Activated B cell treated with CpG ODN at 0.5 μM for 24 hours (primary cell): ENCODE data around the gene MBD3L5. TPM values are rescaled to one million over a fixed set of nuclear protein-coding genes. Genes with fewer than 3 reads are reported as not detected.
A peak's percentile ranks its signal among the peaks of the same experiment; 100 is the strongest.

ENCODE experiments used
- ATAC-seq: fragments of 200-7000 bp; cut with Tn5 transposase; one replicate; pipeline ENCODE4 v1.10.0; 2021; ENCODE audit warnings: low read depth, mild to moderate bottlenecking, moderate library complexity
- CTCF ChIA-PET: fragments of 350-600 bp; sonication (Branson Sonifier 250); formaldehyde crosslinking; loops from one replicate; lab custom pipeline; 2021; ENCODE audit warnings: antibody characterized with exemption; lab: Charles Lee
- POLR2A ChIA-PET: fragments of 350-600 bp; sonication (Branson Sonifier 250); formaldehyde crosslinking; loops from one replicate; lab custom pipeline; 2021; ENCODE audit warnings: antibody characterized with exemption; lab: Charles Lee
- DNase-seq: peaks from one replicate; pipeline ENCODE4 v3.0.0; 2022
- H3K27ac Mint-ChIP-seq: one replicate; pipeline ENCODE4 v1.8.0; 2020; ENCODE audit warnings: mixed read lengths
- H3K27me3 Mint-ChIP-seq: one replicate; pipeline ENCODE4 v1.8.0; 2021; ENCODE audit warnings: mixed read lengths
- H3K36me3 Mint-ChIP-seq: one replicate; pipeline ENCODE4 v1.8.0; 2021; ENCODE audit warnings: low read depth, mixed read lengths
- H3K4me1 Mint-ChIP-seq: one replicate; pipeline ENCODE4 v1.8.0; 2021; ENCODE audit warnings: mixed read lengths
- H3K4me3 Mint-ChIP-seq: one replicate; pipeline ENCODE4 v1.8.0; 2020; ENCODE audit warnings: mild to moderate bottlenecking, mixed read lengths
- H3K9me3 Mint-ChIP-seq: one replicate; pipeline ENCODE4 v1.8.0; 2020; ENCODE audit warnings: mixed read lengths
- intact Hi-C: fragments of 100-400 bp; cut with micrococcal nuclease; formaldehyde crosslinking; loops from one replicate; pipeline ENCODE4 v1.15.1; 2024
- total RNA-seq: library from RNA; stranded (reverse); gene quantifications from 2 replicates; pipeline ENCODE4 v1.2.3, GENCODE V29; 2022
- TF ChIP-seq, protein P1 (sequence below): fragments of 200-600 bp; IDR thresholded peaks from one replicate; pipeline ENCODE4 v1.8.0; 2022; ENCODE audit warnings: antibody characterized with exemption, mild to moderate bottlenecking

MBD3L5 gene
- total RNA-seq, 1 donor from 2014 or later, result not detected

DNA sequence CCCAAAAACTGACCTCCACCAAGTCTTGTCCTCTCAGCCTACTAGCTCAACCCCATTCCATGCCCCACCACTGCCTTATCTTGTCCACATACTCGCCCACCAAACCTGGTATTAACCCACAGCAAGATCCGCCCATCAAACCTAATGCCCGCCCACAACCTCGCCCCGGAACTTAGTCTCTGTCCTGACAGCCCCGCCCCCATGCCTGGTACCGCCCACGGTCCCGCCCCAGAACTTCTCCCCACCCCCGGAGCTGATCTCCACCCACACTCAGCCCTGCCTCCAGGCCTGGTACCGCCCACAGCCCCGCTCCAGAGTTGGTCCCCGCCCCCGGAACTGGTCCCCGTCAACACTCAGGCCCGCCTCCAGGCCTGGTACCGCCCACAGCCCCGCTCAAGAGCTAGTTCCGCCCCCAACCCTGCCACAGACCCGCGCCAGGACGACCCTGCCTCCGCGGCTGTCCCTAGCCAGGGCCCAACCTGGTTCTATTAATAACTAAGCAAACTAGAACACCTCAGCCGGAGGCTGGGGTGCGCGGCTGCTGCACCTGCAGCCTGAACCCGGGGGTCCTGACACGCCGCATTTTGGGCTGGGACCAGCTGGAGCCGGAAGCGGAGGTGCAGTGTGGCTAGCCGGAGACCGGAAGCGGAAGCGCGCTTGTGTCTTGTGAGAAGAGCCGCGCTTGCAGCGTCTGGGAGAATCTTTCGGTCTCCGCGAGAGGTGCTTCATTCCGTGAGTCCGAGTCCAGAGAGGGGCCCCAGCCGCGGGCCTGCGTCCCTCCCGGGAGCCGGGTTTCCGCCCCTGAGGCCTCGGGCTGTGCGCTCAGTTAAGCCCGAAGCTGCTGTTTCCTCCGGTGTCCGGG, 38.9 kb downstream of the MBD3L5 start, which contains the start of gene ZNF557:
TSS of gene ZNF557 (plus strand) at position 662 of the 862 bp plus-strand sequence. CDS start 5,372 bp downstream, outside the sequence.
- peaks cover 2% of the 10 kb centered on the region for H3K9me3 Mint-ChIP-seq
- H3K36me3 Mint-ChIP-seq, result peaks cover 32% of the 10 kb centered on the region
- ChIA-PET POLR2A (interaction anchor here (0.5 to 2.3 kb wide), 29 partner anchors 9 to 1446 kb away, joined by 3 to 45 read pairs (median 4); partner anchors contain the start of genes ARHGEF18, KHSRP, MCOLN1 and NDUFA7), CTCF (interaction anchor here (1.1 to 1.2 kb wide), 2 partner anchors 272 to 276 kb away, joined by 3 to 6 read pairs; no protein-coding TSS in a partner anchor)
- H3K27ac Mint-ChIP-seq, result peak within 1 kb of the TSS; percentile 92
- peak within 1 kb of the TSS; percentile 93 for H3K4me3 Mint-ChIP-seq
- TF ChIP-seq, protein P1, sequence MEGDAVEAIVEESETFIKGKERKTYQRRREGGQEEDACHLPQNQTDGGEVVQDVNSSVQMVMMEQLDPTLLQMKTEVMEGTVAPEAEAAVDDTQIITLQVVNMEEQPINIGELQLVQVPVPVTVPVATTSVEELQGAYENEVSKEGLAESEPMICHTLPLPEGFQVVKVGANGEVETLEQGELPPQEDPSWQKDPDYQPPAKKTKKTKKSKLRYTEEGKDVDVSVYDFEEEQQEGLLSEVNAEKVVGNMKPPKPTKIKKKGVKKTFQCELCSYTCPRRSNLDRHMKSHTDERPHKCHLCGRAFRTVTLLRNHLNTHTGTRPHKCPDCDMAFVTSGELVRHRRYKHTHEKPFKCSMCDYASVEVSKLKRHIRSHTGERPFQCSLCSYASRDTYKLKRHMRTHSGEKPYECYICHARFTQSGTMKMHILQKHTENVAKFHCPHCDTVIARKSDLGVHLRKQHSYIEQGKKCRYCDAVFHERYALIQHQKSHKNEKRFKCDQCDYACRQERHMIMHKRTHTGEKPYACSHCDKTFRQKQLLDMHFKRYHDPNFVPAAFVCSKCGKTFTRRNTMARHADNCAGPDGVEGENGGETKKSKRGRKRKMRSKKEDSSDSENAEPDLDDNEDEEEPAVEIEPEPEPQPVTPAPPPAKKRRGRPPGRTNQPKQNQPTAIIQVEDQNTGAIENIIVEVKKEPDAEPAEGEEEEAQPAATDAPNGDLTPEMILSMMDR, result no peak
- peaks cover 17% of the 10 kb centered on the region for H3K4me1 Mint-ChIP-seq
- DNase-seq (peak; percentile 95), ATAC-seq (peak; percentile 99)
- intact Hi-C loops, result loop anchor here (1.0 kb wide), 1 partner anchor 30 kb away; no protein-coding TSS in a partner anchor
- H3K27me3 Mint-ChIP-seq, result no peaks in the 10 kb centered on the region

DNA sequence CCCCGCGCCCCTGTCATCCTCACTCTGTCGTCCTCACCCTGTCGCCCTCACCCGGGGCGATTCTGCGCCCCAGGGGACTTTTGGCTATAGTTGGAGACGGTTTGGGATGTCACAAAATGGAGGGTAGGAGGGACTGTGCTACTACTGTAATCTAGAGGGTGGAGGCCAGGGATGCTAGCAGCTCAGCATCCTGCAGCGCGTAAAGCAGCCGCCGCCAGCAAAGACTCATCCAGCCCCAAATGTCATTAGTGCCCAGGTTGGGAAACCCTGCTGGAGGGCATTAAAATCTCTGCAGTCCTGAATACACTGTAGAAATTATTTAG, 39.5 kb downstream of the MBD3L5 start:
- ATAC-seq (no peak), DNase-seq (no peak)
- POLR2A ChIA-PET, result interaction anchor here (0.6 to 2.3 kb wide), 17 partner anchors 8 to 1444 kb away, joined by 3 to 45 read pairs (median 5); partner anchors contain the start of genes ARHGEF18, KHSRP, MCOLN1 and NDUFA7
- Mint-ChIP-seq H3K9me3 (peaks cover 2% of the 10 kb centered on the region), H3K27me3 (no peaks in the 10 kb centered on the region), H3K4me1 (peaks cover 17% of the 10 kb centered on the region), H3K27ac (peak overlapping the region; percentile 92), H3K36me3 (peaks cover 37% of the 10 kb centered on the region), H3K4me3 (peak overlapping the region; percentile 93)
- CTCF ChIA-PET, result interaction anchor here (1.1 to 1.2 kb wide), 2 partner anchors 271 to 275 kb away, joined by 3 to 6 read pairs; no protein-coding TSS in a partner anchor
- TF ChIP-seq, protein P1, result no peak
- intact Hi-C loops, result loop anchor here (1.0 kb wide), 1 partner anchor 29 kb away; no protein-coding TSS in a partner anchor

DNA sequence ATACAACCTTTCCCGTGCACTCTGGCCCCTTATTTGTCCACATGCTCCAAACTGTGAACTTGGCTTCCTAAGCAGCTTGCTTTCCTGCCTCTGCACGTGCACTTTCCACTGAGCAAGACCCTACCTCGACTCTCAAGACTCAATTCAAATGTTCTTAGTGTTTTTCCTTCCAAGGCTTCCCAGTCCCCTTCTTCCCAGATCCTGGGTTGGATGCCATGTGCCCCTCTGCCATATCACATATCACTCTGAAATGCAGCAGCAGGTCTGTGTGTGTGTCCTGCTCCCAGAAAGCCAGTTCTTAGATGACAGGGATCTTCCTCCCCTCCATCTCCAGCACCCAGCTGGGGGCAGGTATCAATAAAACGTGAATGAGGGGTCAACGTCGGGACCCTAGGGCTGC, 42.2 kb downstream of the MBD3L5 start:
- no peak overlapping the region for H3K27ac Mint-ChIP-seq
- ChIA-PET CTCF (no interaction called here), POLR2A (interaction anchor here (0.7 to 0.8 kb wide), 2 partner anchors 491 to 1937 kb away, joined by 3 to 6 read pairs; no protein-coding TSS in a partner anchor)
- no peaks in the 10 kb centered on the region for H3K27me3 Mint-ChIP-seq
- TF ChIP-seq, protein P1, result no peak
- H3K4me1 Mint-ChIP-seq, result peaks cover 17% of the 10 kb centered on the region
- peak overlapping the region; percentile 39 for H3K4me3 Mint-ChIP-seq
- peaks cover 3% of the 10 kb centered on the region for H3K9me3 Mint-ChIP-seq
- intact Hi-C loops, result no loop called here
- H3K36me3 Mint-ChIP-seq, result peaks cover 62% of the 10 kb centered on the region
- DNase-seq (no peak), ATAC-seq (no peak)

DNA sequence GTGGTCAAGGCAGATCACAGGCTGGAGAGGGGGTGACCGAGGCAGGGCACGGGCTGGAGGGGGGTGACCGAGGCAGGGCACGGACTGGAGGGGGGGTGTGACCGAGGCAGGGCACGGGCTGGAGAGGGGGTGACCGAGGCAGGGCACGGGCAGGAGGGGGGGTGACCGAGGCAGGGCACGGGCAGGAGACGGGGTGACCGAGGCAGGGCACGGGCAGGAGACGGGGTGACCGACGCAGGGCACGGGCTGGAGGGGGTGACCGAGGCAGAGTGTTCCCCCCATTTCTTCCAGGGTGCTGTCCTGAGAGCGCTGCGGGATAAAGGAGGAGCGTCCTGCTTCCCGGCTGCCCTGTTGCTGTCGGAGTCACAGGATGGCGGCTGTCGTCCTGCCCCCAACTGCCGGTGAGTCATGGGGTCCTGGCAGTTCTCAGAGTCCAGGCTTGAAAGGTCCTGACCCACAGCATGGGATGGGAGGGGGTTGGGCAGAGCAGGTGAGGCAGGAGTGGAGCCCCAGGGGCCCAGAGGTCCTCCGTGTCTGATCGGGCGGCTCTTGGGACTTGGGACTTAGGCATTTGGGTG, 44.4 kb downstream of the MBD3L5 start:
- H3K27me3 Mint-ChIP-seq, result no peaks in the 10 kb centered on the region
- no peak overlapping the region for H3K4me3 Mint-ChIP-seq
- ChIA-PET CTCF (no interaction called here), POLR2A (no interaction called here)
- H3K36me3 Mint-ChIP-seq, result peaks cover 79% of the 10 kb centered on the region
- peaks cover 12% of the 10 kb centered on the region for H3K4me1 Mint-ChIP-seq
- ATAC-seq (no peak), DNase-seq (no peak)
- TF ChIP-seq, protein P1, result no peak
- intact Hi-C loops, result no loop called here
- H3K27ac Mint-ChIP-seq, result no peak overlapping the region
- H3K9me3 Mint-ChIP-seq, result peaks cover 17% of the 10 kb centered on the region
